GM12878 (cell line): ENCODE data around the gene CDHR2. TPM values are rescaled to one million over a fixed set of nuclear protein-coding genes. Genes with fewer than 3 reads are reported as not detected.
A peak's percentile ranks its signal among the peaks of the same experiment; 100 is the strongest.

Experiments used
- ATAC-seq: fragments of 200-7000 bp; cut with Tn5 transposase; 3 replicates; pipeline ENCODE4 v1.9.1; 2020; ENCODE audit warnings: mild to moderate bottlenecking, moderate library complexity
- BruUV-seq: library from RNA; stranded (reverse); fragments of 400-500 nt; replicated peaks from 2 replicates; lab custom pipeline; 2021; lab: Mats Ljungman, UMichigan
- CTCF ChIA-PET: fragments of 300-600 bp; sonication (Branson Sonifier 250); formaldehyde crosslinking; extraction: SDS; loops from one replicate; lab custom pipeline; 2021; ENCODE audit warnings: inconsistent platforms; lab: Yijun Ruan, JAX
- POLR2A ChIA-PET: fragments of 350-600 bp; formaldehyde crosslinking; extraction: SDS; loops from one replicate; lab custom pipeline; 2021; ENCODE audit warnings: inconsistent platforms; lab: Charles Lee
- RAD21 ChIA-PET: fragments of 300-600 bp; sonication (Branson Sonifier 250); formaldehyde crosslinking; loops from one replicate; lab custom pipeline; 2023; ENCODE audit warnings: antibody characterized with exemption; ENCODE audit not compliant: unreplicated experiment; lab: Charles Lee
- SMC1A ChIA-PET: fragments of 300-600 bp; sonication (Branson Sonifier 250); formaldehyde crosslinking; loops from one replicate; lab custom pipeline; 2023; ENCODE audit not compliant: unreplicated experiment, uncharacterized antibody; lab: Charles Lee
- DNase-seq: peaks from one replicate; pipeline ENCODE4 v3.0.0-alpha.2; 2011; ENCODE audit warnings: low read depth, low spot score
- FAIRE-seq: peaks from 3 replicates; lab custom pipeline; 2011; peaks lifted over from hg19 to GRCh38; lab: Jason Lieb, UNC
- H2AFZ ChIP-seq: 2 replicates; pipeline ENCODE4 v1.6.0; 2011; ENCODE audit warnings: low read depth, low read length, control low read depth; ENCODE audit not compliant: control insufficient read depth
- H3K27ac ChIP-seq: 2 replicates; pipeline ENCODE4 v1.5.1; 2011; ENCODE audit warnings: control low read depth; ENCODE audit not compliant: control insufficient read depth, insufficient read depth
- H3K27me3 ChIP-seq, 2 experiments: replicated peaks in 1 of 2; 2 replicates each; pipeline versions ENCODE4 v1.6.0 to v1.6.1; 2011; ENCODE audit warnings: low read length in 1 of 2; ENCODE audit not compliant: control insufficient read depth in 2 of 2, insufficient read depth in 2 of 2
- H3K36me3 ChIP-seq, 2 experiments: 2 replicates each; pipeline ENCODE4 v1.5.1; 2011; ENCODE audit warnings: low read length in 1 of 2; ENCODE audit not compliant: control insufficient read depth in 2 of 2, insufficient read depth in 2 of 2
- H3K4me1 ChIP-seq: 2 replicates; pipeline ENCODE4 v1.6.1; 2011; ENCODE audit warnings: mild to moderate bottlenecking, low read length, moderate library complexity, mixed read lengths; ENCODE audit not compliant: control insufficient read depth, insufficient read depth
- H3K4me2 ChIP-seq: 2 replicates; pipeline ENCODE4 v1.6.0; 2011; ENCODE audit warnings: control low read depth; ENCODE audit not compliant: control insufficient read depth, insufficient read depth
- H3K4me3 ChIP-seq: fragments of 200-600 bp; sonication (generic); 2 replicates; pipeline ENCODE4 v1.5.1; 2016
- H3K79me2 ChIP-seq: 2 replicates; pipeline ENCODE4 v1.6.0; 2011; ENCODE audit warnings: low read length; ENCODE audit not compliant: control insufficient read depth, insufficient read depth
- H3K9ac ChIP-seq: 2 replicates; pipeline ENCODE4 v1.8.0; 2011; ENCODE audit warnings: low read length, control low read depth, mixed read lengths; ENCODE audit not compliant: control insufficient read depth, insufficient read depth
- H3K9me3 ChIP-seq: replicated peaks from 3 replicates; pipeline ENCODE4 v1.5.1; 2011; ENCODE audit warnings: mild to moderate bottlenecking, low read length; ENCODE audit not compliant: control insufficient read depth, insufficient read depth
- H4K20me1 ChIP-seq: 2 replicates; pipeline ENCODE4 v1.6.0; 2011; ENCODE audit not compliant: control insufficient read depth, insufficient read depth
- BACH1 ChIP-seq: fragments of 450-650 bp; IDR thresholded peaks from 2 replicates; pipeline ENCODE4 v1.6.1; 2017; ENCODE audit warnings: mild to moderate bottlenecking, borderline replicate concordance
- BHLHE40 ChIP-seq, 2 experiments: fragments of 450-650 bp in 1 of 2; IDR thresholded peaks; 2 replicates each; pipeline ENCODE4 v1.6.1; 2011 to 2017; ENCODE audit warnings: low read depth in 2 of 2, borderline replicate concordance in 1 of 2, improper control_type of control experiment in 1 of 2, low read length in 1 of 2, mild to moderate bottlenecking in 1 of 2
- CBX3 ChIP-seq: fragments of 200-600 bp; sonication (generic); IDR thresholded peaks from 2 replicates; pipeline ENCODE4 v1.6.1; 2016; ENCODE audit warnings: low read depth, borderline replicate concordance
- DPF2 ChIP-seq: fragments of 450-650 bp; IDR thresholded peaks from 2 replicates; pipeline ENCODE4 v1.6.1; 2017; ENCODE audit warnings: mild to moderate bottlenecking
- FOXM1 ChIP-seq: IDR thresholded peaks from 2 replicates; pipeline ENCODE4 v1.6.1; 2012; ENCODE audit warnings: low read depth, mild to moderate bottlenecking, inconsistent platforms, low read length, moderate library complexity
- IKZF1 ChIP-seq: fragments of 450-650 bp; conservative IDR thresholded peaks from 2 replicates; pipeline ENCODE4 v1.6.1; 2017; ENCODE audit warnings: antibody characterized with exemption, mild to moderate bottlenecking
- IKZF2 ChIP-seq, 2 experiments: fragments of 450-650 bp; IDR thresholded peaks; 2 replicates each; pipeline ENCODE4 v1.6.1; 2017; ENCODE audit warnings: mild to moderate bottlenecking in 2 of 2, moderate library complexity in 2 of 2
- MXI1 ChIP-seq: fragments of 150-350 bp; IDR thresholded peaks from 2 replicates; pipeline ENCODE4 v1.6.1; 2011; ENCODE audit warnings: low read depth, mild to moderate bottlenecking, inconsistent platforms, low read length, improper control_type of control experiment
- NR2C1 ChIP-seq: fragments of 450-650 bp; IDR thresholded peaks from 2 replicates; pipeline ENCODE4 v1.6.1; 2017; ENCODE audit warnings: antibody characterized with exemption, mild to moderate bottlenecking, moderate library complexity
- NR2C2 ChIP-seq: IDR thresholded peaks from 2 replicates; pipeline ENCODE4 v1.6.1; 2011; ENCODE audit warnings: borderline replicate concordance, low read depth; ENCODE audit not compliant: control insufficient read depth, insufficient read length
- PAX5 ChIP-seq: IDR thresholded peaks from 2 replicates; pipeline ENCODE4 v1.6.1; 2011; ENCODE audit warnings: low read depth, low read length, borderline replicate concordance
- POLR2A ChIP-seq: IDR thresholded peaks from 2 replicates; pipeline ENCODE4 v1.6.1; 2011; ENCODE audit warnings: low read depth, mild to moderate bottlenecking, low read length
- POLR2AphosphoS5 ChIP-seq: IDR thresholded peaks from 2 replicates; pipeline ENCODE4 v1.6.1; 2011; ENCODE audit warnings: mild to moderate bottlenecking, low read length, inconsistent platforms
- RAD21 ChIP-seq: IDR thresholded peaks from 2 replicates; pipeline ENCODE4 v1.6.1; 2011; ENCODE audit warnings: mild to moderate bottlenecking, low read depth, low read length, moderate library complexity; ENCODE audit not compliant: insufficient read depth
- SMARCA5 ChIP-seq: fragments of 450-650 bp; IDR thresholded peaks from 2 replicates; pipeline ENCODE4 v1.6.1; 2017; ENCODE audit warnings: mild to moderate bottlenecking
- SRF ChIP-seq, 2 experiments: IDR thresholded peaks; 2 replicates each; pipeline ENCODE4 v1.6.1; 2011; ENCODE audit warnings: low read depth in 2 of 2, low read length in 2 of 2, mild to moderate bottlenecking in 1 of 2, moderate library complexity in 1 of 2
- WRNIP1 ChIP-seq: IDR thresholded peaks from 2 replicates; pipeline ENCODE4 v1.6.1; 2011; ENCODE audit warnings: low read depth, low read length, improper control_type of control experiment, borderline replicate concordance
- WGBS: methylation state at CpG from one replicate; pipeline ENCODE4 v1.1.6; 2016; ENCODE audit warnings: low lambda C conversion rate; ENCODE audit not compliant: insufficient replicate concordance, insufficient coverage; ENCODE audit errors: missing lambda C conversion rate; 5-methylcytosine and 5-hydroxymethylcytosine counted together
- in situ Hi-C: fragments of 300-500 bp; cut with MboI; formaldehyde crosslinking; loops from 9 replicates; pipeline ENCODE4 v1.14.3; 2018; ENCODE audit warnings: mixed read lengths
- intact Hi-C: fragments of 100-400 bp; cut with micrococcal nuclease; formaldehyde crosslinking; loops from one replicate; pipeline ENCODE4 v1.14.2; 2022; ENCODE audit not compliant: unreplicated experiment
- polyA plus RNA-seq, 11 experiments: library from polyadenylated mRNA; depleted of rRNA in 4 of 11; unstranded in 6 of 11; stranded (reverse) in 5 of 11; fragments of >200 nt; fragmentation: Nextera tagmentation in 4 of 11; fragmentation: Illumina TruSeq in 1 of 11; extraction: Ambion mirVana in 4 of 11; extraction: Trizol in 1 of 11; gene quantifications; 1 replicate in 1 of 11; 2 replicates in 10 of 11; pipeline versions ENCODE4 v1.2.1 to v1.2.3, GENCODE V29; 2011 to 2016; ENCODE audit warnings: inconsistent platforms in 2 of 11, missing spikeins in 2 of 11, low read depth in 1 of 11
- total RNA-seq, 4 experiments: library from RNA; depleted of rRNA in 3 of 4; stranded (reverse); fragments of >200 nt in 3 of 4; fragmentation: Illumina TruSeq in 1 of 4; extraction: Trizol in 1 of 4; gene quantifications; 2 replicates each; pipeline versions ENCODE4 v1.2.1 to v1.2.3, GENCODE V29; 2013 to 2021
- TF ChIP-seq, protein P1 (sequence below): IDR thresholded peaks from 2 replicates; pipeline ENCODE4 v1.6.1; 2012; ENCODE audit warnings: low read depth, low read length, improper control_type of control experiment
- TF ChIP-seq, protein P2 (sequence below): IDR thresholded peaks from 2 replicates; pipeline ENCODE4 v1.6.1; 2011; ENCODE audit warnings: mild to moderate bottlenecking, low read depth, low read length, moderate library complexity; ENCODE audit not compliant: insufficient replicate concordance
- TF ChIP-seq, protein P3 (sequence below): fragments of 450-650 bp; IDR thresholded peaks from 2 replicates; pipeline ENCODE4 v1.6.1; 2017; ENCODE audit warnings: borderline replicate concordance

Gene CDHR2
- total and polyA plus RNA-seq, 10 of the 15 experiments (the other 5 are each of a cell fraction or from before 2014, with no cell fraction given): 0.03 to 0.46 (median 0.06) TPM; not detected in 5

DNA sequence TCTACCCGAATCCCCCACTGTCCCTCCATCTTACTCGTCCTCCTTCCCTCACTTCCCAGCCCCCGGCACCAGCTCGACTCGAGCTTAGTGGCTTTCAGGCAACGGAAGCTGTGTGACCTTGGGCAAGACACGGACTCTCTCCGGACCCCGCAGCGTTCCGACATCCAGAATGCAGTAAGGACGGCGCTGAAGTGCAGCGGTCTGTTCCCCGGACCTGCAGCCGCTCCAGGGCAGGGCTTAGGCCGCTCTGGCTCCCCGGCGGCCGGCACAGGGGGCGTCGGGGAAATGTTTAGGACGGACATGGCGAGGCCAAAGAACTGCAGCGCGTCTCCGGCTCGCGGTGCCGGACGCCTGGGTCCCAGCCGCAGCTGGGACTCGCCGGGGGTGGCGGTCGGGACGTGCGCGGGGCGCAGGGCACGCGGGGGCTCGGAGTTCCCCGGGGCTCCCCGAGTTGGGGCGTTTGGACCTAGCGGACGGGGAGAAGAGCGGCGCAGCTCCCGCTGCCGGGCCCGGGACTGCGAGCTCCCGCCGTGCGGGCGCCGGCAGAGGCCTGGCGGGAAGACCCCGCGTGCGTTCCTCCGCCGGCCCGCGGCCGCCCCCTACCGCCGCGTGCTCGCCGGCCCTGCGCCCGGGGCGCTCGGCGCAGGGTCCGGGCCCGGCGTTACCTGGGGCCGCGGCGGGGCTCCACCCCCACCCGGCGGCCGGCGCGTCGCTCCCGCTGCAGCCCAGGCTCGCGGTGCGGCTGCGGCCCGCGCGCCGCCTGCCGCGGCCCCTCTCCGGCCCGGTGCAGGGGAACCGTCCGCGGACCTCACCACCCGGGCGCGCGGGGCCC, 6.3 kb upstream of the CDHR2 start:
- H3K36me3 ChIP-seq: no peaks in the 10 kb centered on the region
- RAD21 ChIA-PET: interaction anchor here (0.6 to 2.4 kb wide), 7 partner anchors 8 to 308 kb away, joined by 3 to 17 read pairs (median 3); partner anchors contain the start of genes CLTB and FAF2
- H3K4me3 ChIP-seq: peak overlapping the region; percentile 88
- POLR2A ChIA-PET: interaction anchor here (0.6 to 1.5 kb wide), 5 partner anchors 8 to 758 kb away, joined by 3 to 9 read pairs (median 5); no protein-coding TSS in a partner anchor
- FAIRE-seq (no peak), ATAC-seq (peak; percentile 44), DNase-seq (no peak)
- CTCF ChIA-PET: interaction anchor here (0.6 to 2.7 kb wide), 11 partner anchors 8 to 1599 kb away, joined by 3 to 18 read pairs (median 3); partner anchors contain the start of genes CLTB, KIAA1191 and SNCB
- peak overlapping the region; percentile 98 for H2AFZ ChIP-seq
- H3K9me3 ChIP-seq: no peaks in the 10 kb centered on the region
- in situ Hi-C loops (no loop called here), intact Hi-C loops (no loop called here)
- peaks cover 17% of the 10 kb centered on the region for H3K4me1 ChIP-seq
- WGBS: 1% methylated on average over 86 of the region's 110 CpGs
- H4K20me1 ChIP-seq: no peaks in the 10 kb centered on the region
- H3K9ac ChIP-seq: peak overlapping the region; percentile 57
- peak overlapping the region; percentile 98 for H3K4me2 ChIP-seq
- SMC1A ChIA-PET: interaction anchor here (1.0 to 2.0 kb wide), 4 partner anchors 9 to 126 kb away, joined by 3 to 9 read pairs (median 6); partner anchors contain the start of gene CLTB
- 0 out of 2 replicates have a peak, but pooled peaks cover 1% of the 10 kb centered on the region for H3K79me2 ChIP-seq
- H3K27me3 ChIP-seq: no peaks in the 10 kb centered on the region
- BruUV-seq: no TSS peak
- peak overlapping the region; percentile 30 for H3K27ac ChIP-seq
- TF ChIP-seq BHLHE40 (IDR thresholded peaks at IDR 0.05; ENCODE audit: borderline replicate concordance in 1 of 2, low read depth in 2 of 2, low read length in 1 of 2) (no peak; a peak in 1 of 4 replicates), FOXM1 (no peak), IKZF1 (peak; percentile 62), CBX3 (no peak), MXI1 (0 out of 2 replicates have a peak, but pooled peaks have one; percentile 24), PAX5 (no peak), SRF (IDR thresholded peaks at IDR 0.05; ENCODE audit: low read depth in 2 of 2, low read length in 2 of 2) (0 out of 4 replicates have a peak, but pooled peaks of 1 of the 2 experiments have one; percentile 19), DPF2 (peak; percentile 13; the same call in 1 of the 2 replicates), RAD21 (peak; percentile 37; the same call in 1 of the 2 replicates), NR2C2 (no peak), BACH1 (no peak), POLR2A (peak; percentile 40; the same call in 1 of the 2 replicates), IKZF2 (IDR thresholded peaks at IDR 0.05) (no peak), WRNIP1 (no peak), NR2C1 (0 out of 2 replicates have a peak, but pooled peaks have one; percentile 5), SMARCA5 (peak; percentile 84; the same call in 1 of the 2 replicates), POLR2AphosphoS5 (no peak)
- TF ChIP-seq, protein P1, sequence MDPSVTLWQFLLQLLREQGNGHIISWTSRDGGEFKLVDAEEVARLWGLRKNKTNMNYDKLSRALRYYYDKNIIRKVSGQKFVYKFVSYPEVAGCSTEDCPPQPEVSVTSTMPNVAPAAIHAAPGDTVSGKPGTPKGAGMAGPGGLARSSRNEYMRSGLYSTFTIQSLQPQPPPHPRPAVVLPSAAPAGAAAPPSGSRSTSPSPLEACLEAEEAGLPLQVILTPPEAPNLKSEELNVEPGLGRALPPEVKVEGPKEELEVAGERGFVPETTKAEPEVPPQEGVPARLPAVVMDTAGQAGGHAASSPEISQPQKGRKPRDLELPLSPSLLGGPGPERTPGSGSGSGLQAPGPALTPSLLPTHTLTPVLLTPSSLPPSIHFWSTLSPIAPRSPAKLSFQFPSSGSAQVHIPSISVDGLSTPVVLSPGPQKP: no peak
- TF ChIP-seq, protein P2, sequence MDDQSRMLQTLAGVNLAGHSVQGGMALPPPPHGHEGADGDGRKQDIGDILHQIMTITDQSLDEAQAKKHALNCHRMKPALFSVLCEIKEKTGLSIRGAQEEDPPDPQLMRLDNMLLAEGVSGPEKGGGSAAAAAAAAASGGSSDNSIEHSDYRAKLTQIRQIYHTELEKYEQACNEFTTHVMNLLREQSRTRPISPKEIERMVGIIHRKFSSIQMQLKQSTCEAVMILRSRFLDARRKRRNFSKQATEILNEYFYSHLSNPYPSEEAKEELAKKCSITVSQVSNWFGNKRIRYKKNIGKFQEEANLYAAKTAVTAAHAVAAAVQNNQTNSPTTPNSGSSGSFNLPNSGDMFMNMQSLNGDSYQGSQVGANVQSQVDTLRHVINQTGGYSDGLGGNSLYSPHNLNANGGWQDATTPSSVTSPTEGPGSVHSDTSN: no peak
- TF ChIP-seq, protein P3, sequence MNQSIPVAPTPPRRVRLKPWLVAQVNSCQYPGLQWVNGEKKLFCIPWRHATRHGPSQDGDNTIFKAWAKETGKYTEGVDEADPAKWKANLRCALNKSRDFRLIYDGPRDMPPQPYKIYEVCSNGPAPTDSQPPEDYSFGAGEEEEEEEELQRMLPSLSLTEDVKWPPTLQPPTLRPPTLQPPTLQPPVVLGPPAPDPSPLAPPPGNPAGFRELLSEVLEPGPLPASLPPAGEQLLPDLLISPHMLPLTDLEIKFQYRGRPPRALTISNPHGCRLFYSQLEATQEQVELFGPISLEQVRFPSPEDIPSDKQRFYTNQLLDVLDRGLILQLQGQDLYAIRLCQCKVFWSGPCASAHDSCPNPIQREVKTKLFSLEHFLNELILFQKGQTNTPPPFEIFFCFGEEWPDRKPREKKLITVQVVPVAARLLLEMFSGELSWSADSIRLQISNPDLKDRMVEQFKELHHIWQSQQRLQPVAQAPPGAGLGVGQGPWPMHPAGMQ: no peak
